ENCODE data around the gene DEUP1.

Gene DEUP1

DNA sequence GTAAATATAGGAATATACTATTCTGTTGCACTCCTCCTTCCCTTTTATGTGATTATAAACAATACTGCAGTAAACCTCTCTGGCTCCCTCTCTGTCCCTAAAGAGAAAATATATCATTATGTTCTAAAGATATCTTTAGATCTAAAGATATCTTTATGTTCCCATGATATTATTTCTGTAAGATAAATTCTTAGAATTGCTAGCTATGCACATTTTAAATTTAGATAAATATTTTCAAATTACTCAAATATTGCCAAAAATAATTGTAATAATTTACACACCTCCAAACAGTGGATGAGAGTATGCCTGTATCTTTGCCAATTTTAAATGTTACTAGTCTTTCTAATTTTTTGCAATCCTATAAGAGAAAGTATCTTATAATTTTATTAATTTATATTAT, 10.3 kb upstream of the DEUP1 start:
- Mint-ChIP-seq H3K4me3 (no peak overlapping the region), H3K4me1 (peaks cover 12% of the 10 kb centered on the region), H3K9me3 (peaks cover 32% of the 10 kb centered on the region), H3K36me3 (ENCODE audit: low read depth) (peaks cover 31% of the 10 kb centered on the region), H3K27me3 (ENCODE audit: low read depth, poor library complexity) (no peaks in the 10 kb centered on the region), H3K27ac (no peak overlapping the region)
- TF ChIP-seq, protein P1, sequence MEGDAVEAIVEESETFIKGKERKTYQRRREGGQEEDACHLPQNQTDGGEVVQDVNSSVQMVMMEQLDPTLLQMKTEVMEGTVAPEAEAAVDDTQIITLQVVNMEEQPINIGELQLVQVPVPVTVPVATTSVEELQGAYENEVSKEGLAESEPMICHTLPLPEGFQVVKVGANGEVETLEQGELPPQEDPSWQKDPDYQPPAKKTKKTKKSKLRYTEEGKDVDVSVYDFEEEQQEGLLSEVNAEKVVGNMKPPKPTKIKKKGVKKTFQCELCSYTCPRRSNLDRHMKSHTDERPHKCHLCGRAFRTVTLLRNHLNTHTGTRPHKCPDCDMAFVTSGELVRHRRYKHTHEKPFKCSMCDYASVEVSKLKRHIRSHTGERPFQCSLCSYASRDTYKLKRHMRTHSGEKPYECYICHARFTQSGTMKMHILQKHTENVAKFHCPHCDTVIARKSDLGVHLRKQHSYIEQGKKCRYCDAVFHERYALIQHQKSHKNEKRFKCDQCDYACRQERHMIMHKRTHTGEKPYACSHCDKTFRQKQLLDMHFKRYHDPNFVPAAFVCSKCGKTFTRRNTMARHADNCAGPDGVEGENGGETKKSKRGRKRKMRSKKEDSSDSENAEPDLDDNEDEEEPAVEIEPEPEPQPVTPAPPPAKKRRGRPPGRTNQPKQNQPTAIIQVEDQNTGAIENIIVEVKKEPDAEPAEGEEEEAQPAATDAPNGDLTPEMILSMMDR (IDR thresholded peaks at IDR 0.05) = no peak
- no peak for DNase-seq

DNA sequence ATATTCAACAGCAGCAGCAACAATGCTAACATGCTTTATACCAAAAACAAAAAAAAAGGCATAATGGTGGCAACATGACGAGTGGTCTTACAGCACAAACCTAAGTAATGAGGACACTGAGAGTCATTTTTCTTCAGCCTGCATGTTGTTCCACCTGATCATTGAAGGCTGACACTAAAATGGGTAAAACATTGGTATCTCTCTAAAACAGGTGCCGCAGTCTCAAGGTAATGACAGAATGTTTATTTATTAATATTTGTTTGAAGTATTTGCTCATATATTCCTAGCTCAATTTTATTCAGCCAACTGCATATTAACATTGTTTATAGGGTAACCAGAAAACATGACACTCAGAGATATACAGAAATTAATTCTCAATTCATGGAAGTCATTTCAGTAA, 8.3 kb upstream of the DEUP1 start:
- Mint-ChIP-seq H3K27me3 (ENCODE audit: low read depth, poor library complexity) (no peaks in the 10 kb centered on the region), H3K9me3 (peaks cover 19% of the 10 kb centered on the region), H3K4me3 (no peak overlapping the region), H3K4me1 (peaks cover 24% of the 10 kb centered on the region), H3K36me3 (ENCODE audit: low read depth) (peaks cover 12% of the 10 kb centered on the region), H3K27ac (no peak overlapping the region)
- TF ChIP-seq, protein P1 (IDR thresholded peaks at IDR 0.05) = no peak
- no peak for DNase-seq

DNA sequence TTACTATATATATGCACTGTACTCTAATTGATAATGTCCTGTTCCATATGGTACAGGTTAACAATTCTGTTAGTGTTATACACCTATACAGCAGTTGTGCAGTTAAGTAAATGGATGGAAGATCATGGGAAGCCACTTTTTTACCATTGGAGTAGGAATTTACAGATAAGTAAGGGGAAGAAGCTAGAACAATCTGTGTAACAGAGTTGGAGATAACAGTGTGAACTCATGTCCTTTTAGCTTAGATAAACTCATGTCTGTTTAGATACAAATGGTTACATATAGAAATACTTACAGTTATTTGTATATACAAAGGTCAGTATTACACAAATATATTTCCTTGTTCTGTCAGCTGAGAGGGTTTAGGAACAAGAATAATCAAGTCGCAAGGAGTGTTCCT, 6.8 kb upstream of the DEUP1 start:
- Mint-ChIP-seq H3K27me3 (ENCODE audit: low read depth, poor library complexity) (peaks cover 2% of the 10 kb centered on the region), H3K36me3 (ENCODE audit: low read depth) (peaks cover 11% of the 10 kb centered on the region), H3K9me3 (peaks cover 15% of the 10 kb centered on the region), H3K4me1 (peaks cover 24% of the 10 kb centered on the region), H3K4me3 (no peak overlapping the region), H3K27ac (no peak overlapping the region)
- TF ChIP-seq, protein P1 (IDR thresholded peaks at IDR 0.05) = no peak
- DNase-seq = no peak

DNA sequence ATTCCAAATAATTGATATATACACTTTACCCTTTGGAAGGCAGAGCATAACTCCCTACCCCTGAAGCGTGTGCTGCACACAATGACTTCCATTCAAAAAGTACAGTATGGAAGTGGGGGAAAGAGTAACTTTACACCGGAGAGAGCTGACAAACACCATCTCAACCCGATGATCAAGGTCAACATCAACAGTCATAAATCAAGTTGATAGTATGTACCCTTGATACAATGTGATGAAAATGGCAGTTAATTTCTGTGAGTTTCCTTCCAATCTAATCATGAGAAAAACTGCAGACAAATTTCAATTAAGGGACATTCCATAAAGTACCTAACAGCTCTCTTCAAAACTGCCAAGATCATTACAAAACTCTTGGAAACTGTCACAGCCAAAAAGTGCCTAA, 6.0 kb upstream of the DEUP1 start:
- Mint-ChIP-seq H3K4me3 (no peak overlapping the region), H3K9me3 (peaks cover 12% of the 10 kb centered on the region), H3K27ac (no peak overlapping the region), H3K36me3 (ENCODE audit: low read depth) (peaks cover 6% of the 10 kb centered on the region), H3K27me3 (ENCODE audit: low read depth, poor library complexity) (peaks cover 4% of the 10 kb centered on the region), H3K4me1 (peaks cover 27% of the 10 kb centered on the region)
- DNase-seq = no peak
- TF ChIP-seq, protein P1 (IDR thresholded peaks at IDR 0.05) = no peak

DNA sequence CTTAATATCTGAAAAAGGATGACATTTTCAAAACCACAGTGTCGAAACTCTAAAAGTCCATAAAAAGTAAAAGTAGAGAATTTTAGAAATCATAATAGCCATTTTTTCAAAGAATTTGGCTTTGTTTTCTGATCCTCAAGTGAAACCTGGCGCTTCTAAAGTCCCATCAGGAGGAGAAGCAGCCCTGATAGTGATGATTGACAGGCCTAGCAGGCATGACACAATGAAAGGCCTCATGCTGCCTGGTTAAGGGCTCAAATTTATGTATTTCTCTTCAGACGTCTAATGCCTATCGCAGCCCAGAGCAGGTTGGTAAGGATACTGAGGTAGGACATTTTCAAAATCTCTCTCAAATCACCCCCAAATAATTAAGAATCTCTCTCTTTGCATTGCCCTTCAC, 3.9 kb upstream of the DEUP1 start:
- TF ChIP-seq, protein P1 (IDR thresholded peaks at IDR 0.05) = no peak
- peaks cover 38% of the 10 kb centered on the region for H3K4me1 Mint-ChIP-seq
- H3K36me3 Mint-ChIP-seq (ENCODE audit: low read depth) = peaks cover 5% of the 10 kb centered on the region
- H3K4me3 Mint-ChIP-seq = no peak overlapping the region
- H3K9me3 Mint-ChIP-seq = peaks cover 10% of the 10 kb centered on the region
- H3K27me3 Mint-ChIP-seq (ENCODE audit: low read depth, poor library complexity) = peaks cover 17% of the 10 kb centered on the region
- no peak overlapping the region for H3K27ac Mint-ChIP-seq
- DNase-seq = no peak

DNA sequence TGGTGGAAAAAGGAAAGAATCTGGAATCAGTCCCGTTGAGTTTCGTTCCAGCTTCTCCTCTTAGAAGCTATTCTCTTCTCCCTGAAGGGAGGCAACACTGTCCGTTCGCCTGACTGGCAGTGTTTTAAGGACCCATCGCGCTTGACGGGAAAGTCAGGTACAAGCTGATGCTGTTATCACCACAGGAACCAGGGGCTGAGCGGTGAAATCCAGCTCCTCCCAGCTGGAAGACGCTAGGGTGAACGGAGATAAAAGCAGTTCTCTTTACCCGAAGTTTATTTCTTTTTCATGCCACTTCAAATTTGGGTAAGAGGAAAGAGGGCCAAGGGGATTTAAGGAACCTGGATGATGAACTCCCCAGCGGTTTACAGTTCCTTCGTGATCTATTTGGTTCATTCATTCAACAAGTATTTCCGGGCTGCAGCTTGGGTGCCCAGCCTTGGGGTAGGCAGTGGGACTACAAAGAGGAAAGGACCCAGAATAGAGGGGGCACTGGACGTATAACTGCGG, 551 bp upstream of the DEUP1 start:
- H3K9me3 Mint-ChIP-seq = peaks cover 10% of the 10 kb centered on the region
- H3K4me1 Mint-ChIP-seq = peaks cover 26% of the 10 kb centered on the region
- H3K4me3 Mint-ChIP-seq = peak overlapping the region; percentile 88
- peak overlapping the region; percentile 64 for H3K27ac Mint-ChIP-seq
- H3K27me3 Mint-ChIP-seq (ENCODE audit: low read depth, poor library complexity) = peaks cover 23% of the 10 kb centered on the region
- TF ChIP-seq, protein P1 (IDR thresholded peaks at IDR 0.05) = no peak
- peaks cover 5% of the 10 kb centered on the region for H3K36me3 Mint-ChIP-seq (ENCODE audit: low read depth)
- DNase-seq = peak; percentile 25

Data from nephron progenitor cell (in vitro differentiated cells).